Thyroid gland (tissue), 4 donors: ENCODE measurements around the gene RBBP4. TPM values are rescaled to one million over a fixed set of nuclear protein-coding genes. Genes with fewer than 3 reads are reported as not detected.
"Not testable (repeated sequence)": the region's sequence is repeated elsewhere in the genome, so short reads cannot be mapped to it uniquely, and the experiment has no call there.

Experiments used
- DNase-seq, 2 donors: peaks; one replicate each; pipeline ENCODE4 v3.0.0-alpha.2; 2019
- H3K27ac ChIP-seq, 3 donors: fragments of 200-600 bp; sonication (generic); 1 replicate in 2 of 3; 2 replicates in 1 of 3; pipeline ENCODE4 v1.5.1; 2016 to 2019; ENCODE audit warnings: mild to moderate bottlenecking in 1 of 3, moderate library complexity in 1 of 3
- H3K27me3 ChIP-seq: fragments of 200-600 bp; sonication (generic); one replicate; pipeline ENCODE4 v1.5.1; 2019
- H3K36me3 ChIP-seq, 2 donors: fragments of 200-600 bp; sonication (generic); one replicate each; pipeline ENCODE4 v1.5.1; 2016 to 2019
- H3K4me1 ChIP-seq, 2 donors: fragments of 200-600 bp; sonication (generic); one replicate each; pipeline ENCODE4 v1.5.1; 2017 to 2019
- H3K4me3 ChIP-seq, 3 donors: fragments of 200-600 bp; sonication (generic); replicated peaks in 1 of 3; 1 replicate in 2 of 3; 2 replicates in 1 of 3; pipeline ENCODE4 v1.5.1; 2016; ENCODE audit warnings: mild to moderate bottlenecking in 1 of 3
- H3K9me3 ChIP-seq: fragments of 200-600 bp; sonication (generic); one replicate; pipeline ENCODE4 v1.5.1; 2017
- CTCF ChIP-seq, 6 experiments: fragments of 200-600 bp in 3 of 6; fragments of 450-650 bp in 3 of 6; sonication (generic) in 3 of 6; IDR thresholded peaks; one replicate each; pipeline ENCODE4 v1.5.1; 2016 to 2019; ENCODE audit warnings: antibody characterized with exemption in 6 of 6, mild to moderate bottlenecking in 2 of 6, inconsistent platforms in 1 of 6, moderate library complexity in 1 of 6
- POLR2A ChIP-seq, 2 donors: fragments of 450-650 bp; IDR thresholded peaks; one replicate each; pipeline ENCODE4 v1.6.1; 2017; ENCODE audit warnings: antibody characterized with exemption in 2 of 2, mild to moderate bottlenecking in 2 of 2, moderate library complexity in 1 of 2
- WGBS, 2 donors: methylation state at CpG; one replicate each; pipeline ENCODE4 v1.1.5; 2017; 5-methylcytosine and 5-hydroxymethylcytosine counted together
- intact Hi-C: fragments of 100-400 bp; cut with DNase I; formaldehyde crosslinking; loops from one replicate; pipeline ENCODE4 v1.15.1; 2023
- total RNA-seq, 4 donors: library from RNA; depleted of rRNA; stranded (reverse); fragments of >200 nt; gene quantifications; one replicate each; pipeline ENCODE4 v1.2.3, GENCODE V29; 2016

The RBBP4 gene
- total RNA-seq, 4 donors from 2014 or later = 100 to 172 (median 138) TPM

- intact Hi-C loops = no loop called here
- Histone ChIP-seq H3K27ac (peak overlapping the region in 1 of 3 donors; percentile 58), H3K4me1 (peaks cover 0 to 20% of the 10 kb centered on the region in 2 donors), H3K36me3 (no peaks in the 10 kb centered on the region), H3K4me3 (no peak overlapping the region), H3K27me3 (no peaks in the 10 kb centered on the region), H3K9me3 (no peaks in the 10 kb centered on the region)
- TF ChIP-seq CTCF (IDR thresholded peaks at IDR 0.05) = no peak
- TF ChIP-seq POLR2A (IDR thresholded peaks at IDR 0.05) = no peak
- peak; percentile 62 to 66 for DNase-seq
- WGBS, 2 donors = 67 to 72% methylated on average over 12 to 17 of the region's 17 CpGs
These were observed 44.3 kb downstream of the RBBP4 start for GRCh38 chr1:32695098-32695904.

- no peak for TF ChIP-seq POLR2A (IDR thresholded peaks at IDR 0.05)
- no peak for TF ChIP-seq CTCF (IDR thresholded peaks at IDR 0.05)
- peaks cover 0 to 20% of the 10 kb centered on the region in 2 donors for H3K4me1 ChIP-seq
- no peak overlapping the region for H3K27ac ChIP-seq
- H3K4me3 ChIP-seq = no peak overlapping the region
- no peak for DNase-seq
- 96 to 97% methylated on average over 9 of the region's 9 CpGs for WGBS, 2 donors
- no peaks in the 10 kb centered on the region for H3K9me3 ChIP-seq
- intact Hi-C loops = no loop called here
- no peaks in the 10 kb centered on the region for H3K36me3 ChIP-seq
- H3K27me3 ChIP-seq = no peaks in the 10 kb centered on the region
These were observed 45.0 kb downstream of the RBBP4 start for GRCh38 chr1:32696041-32696440.

GRCh38 chr1:32696996-32697395 is 46.0 kb downstream of the RBBP4 start:
- H3K9me3 ChIP-seq, DNase-seq, intact Hi-C loops, H3K36me3 ChIP-seq, H3K4me3 ChIP-seq, H3K27me3 ChIP-seq, H3K27ac ChIP-seq: not testable (repeated sequence)
- peaks cover 6 to 26% of the 10 kb centered on the region in 2 donors for H3K4me1 ChIP-seq
- 86 to 92% methylated on average over 8 of the region's 8 CpGs for WGBS, 2 donors

GRCh38 chr1:32701421-32701911 is 50.5 kb downstream of the RBBP4 start:
- intact Hi-C loops = no loop called here
- 55% methylated on average over 4 to 6 of the region's 6 CpGs for WGBS, 2 donors
- H3K4me3 ChIP-seq = peak overlapping the region in 1 of 3 donors; percentile 46
- TF ChIP-seq CTCF (IDR thresholded peaks at IDR 0.05) = no peak
- TF ChIP-seq POLR2A (IDR thresholded peaks at IDR 0.05) = no peak
- H3K9me3 ChIP-seq = no peaks in the 10 kb centered on the region
- no peaks in the 10 kb centered on the region for H3K27me3 ChIP-seq
- peak overlapping the region; percentile 46 to 68 (median 55) for H3K27ac ChIP-seq
- no peaks in the 10 kb centered on the region for H3K36me3 ChIP-seq
- DNase-seq = no peak
- peaks cover 14 to 16% of the 10 kb centered on the region in 2 donors for H3K4me1 ChIP-seq

GRCh38 chr1:32701951-32702598 is 51.1 kb downstream of the RBBP4 start:
- no peak for TF ChIP-seq CTCF (IDR thresholded peaks at IDR 0.05)
- TF ChIP-seq POLR2A (IDR thresholded peaks at IDR 0.05) = no peak

More at GRCh38 chr1:32701951-32702598, 51.1 kb downstream of the RBBP4 start:
- intact Hi-C loops = no loop called here
- Histone ChIP-seq H3K4me3 (peak overlapping the region in 1 of 3 donors; percentile 46), H3K27me3 (no peaks in the 10 kb centered on the region), H3K4me1 (peaks cover 14 to 16% of the 10 kb centered on the region in 2 donors), H3K27ac (peak overlapping the region; percentile 46 to 68 (median 55)), H3K36me3 (no peaks in the 10 kb centered on the region), H3K9me3 (no peaks in the 10 kb centered on the region)
- WGBS, 2 donors = 6 to 15% methylated on average over 8 to 9 of the region's 27 CpGs
- DNase-seq = peak; percentile 89 to 91
